Spleen (tissue), 7 donors: ENCODE measurements around the gene SLC4A7.

Source experiments
- CTCF ChIP-seq, 11 experiments: fragments of 200-600 bp in 7 of 11; fragments of 450-650 bp in 4 of 11; sonication (generic) in 4 of 11; IDR thresholded peaks in 8 of 11; conservative IDR thresholded peaks in 3 of 11; 1 replicate in 7 of 11; 2 replicates in 4 of 11; pipeline versions ENCODE4 v1.4.0 to v1.8.0; 2016 to 2021; ENCODE audit warnings: antibody characterized with exemption in 11 of 11, inconsistent platforms in 4 of 11, mild to moderate bottlenecking in 1 of 11
- POLR2A ChIP-seq, 3 donors: fragments of 450-650 bp; IDR thresholded peaks; one replicate each; pipeline ENCODE4 v1.5.1; 2017; ENCODE audit warnings: antibody characterized with exemption in 3 of 3, mild to moderate bottlenecking in 1 of 3
- POLR2AphosphoS5 ChIP-seq, 3 donors: sonication (generic); formaldehyde crosslinking; IDR thresholded peaks; one replicate each; pipeline ENCODE4 v1.5.1; 2017; ENCODE audit warnings: antibody characterized with exemption in 3 of 3
- donor health status: DM: no; HTN: no; CAD: no; lungs with moderate emphysema.
- donor health status: DM: no; HTN: no; CAD: no.
- donor health status: DM: no; HTN: no; CAD: no.

DNA sequence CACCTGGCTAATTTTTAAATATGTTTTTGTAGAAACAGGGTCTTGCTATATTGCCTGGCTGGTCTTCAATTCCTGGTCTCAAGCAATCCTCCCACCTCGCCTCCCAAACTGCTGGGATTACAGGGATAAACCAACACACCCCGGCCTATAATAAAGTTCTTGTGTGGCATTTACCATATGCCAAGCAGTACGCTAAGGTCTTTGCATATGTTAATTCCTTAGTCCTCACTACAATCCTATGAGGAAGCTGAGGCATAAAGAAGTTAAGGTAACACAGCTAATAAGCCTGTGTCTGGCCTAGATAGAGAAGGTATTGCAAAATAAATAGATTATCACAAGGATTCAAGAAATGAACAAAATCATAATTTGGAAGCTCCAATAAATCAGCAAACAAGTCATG is 17.6 kb upstream of the SLC4A7 start:
- no peak for TF ChIP-seq CTCF (IDR thresholded peaks at IDR 0.05 in 8 of 11, conservative IDR thresholded peaks at IDR 0.05 in 3 of 11)
- TF ChIP-seq POLR2AphosphoS5 (IDR thresholded peaks at IDR 0.05), result no peak
- TF ChIP-seq POLR2A (IDR thresholded peaks at IDR 0.05), result no peak
